Stimulated activated CD4-positive, alpha-beta T cell treated with anti-CD3 and anti-CD28 coated beads, Interleukin-2, amount 100 ng/mL, for 48 hours (primary cell): ENCODE data around the gene MAPK6.
"Not testable (repeated sequence)": the region's sequence is repeated elsewhere in the genome, so short reads cannot be mapped to it uniquely, and the experiment has no call there.

Experiments
- DNase-seq, 2 donors: peaks; one replicate each; pipeline ENCODE4 v3.0.0-alpha.2; 2020

The MAPK6 gene

DNA sequence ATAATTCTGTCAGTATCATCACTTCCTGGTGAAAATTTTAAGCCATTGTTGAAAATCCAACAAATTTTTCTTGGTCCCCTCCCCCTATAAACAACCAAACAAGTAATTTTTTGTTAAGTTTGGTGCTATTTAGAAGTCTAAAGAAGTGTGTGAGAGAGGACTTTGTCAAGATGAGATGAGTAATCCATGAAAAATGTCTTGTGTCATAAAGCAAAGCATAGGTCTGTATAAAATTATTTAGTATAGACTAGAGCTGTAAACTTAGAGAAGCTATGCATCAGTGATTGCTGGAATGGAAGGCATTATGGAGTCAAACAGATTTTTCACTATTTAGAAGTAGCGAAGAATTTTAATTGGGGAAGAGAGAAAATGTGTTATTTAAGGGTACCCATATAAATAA, 31.4 kb downstream of the MAPK6 start:
- DNase-seq, result no peak

DNA sequence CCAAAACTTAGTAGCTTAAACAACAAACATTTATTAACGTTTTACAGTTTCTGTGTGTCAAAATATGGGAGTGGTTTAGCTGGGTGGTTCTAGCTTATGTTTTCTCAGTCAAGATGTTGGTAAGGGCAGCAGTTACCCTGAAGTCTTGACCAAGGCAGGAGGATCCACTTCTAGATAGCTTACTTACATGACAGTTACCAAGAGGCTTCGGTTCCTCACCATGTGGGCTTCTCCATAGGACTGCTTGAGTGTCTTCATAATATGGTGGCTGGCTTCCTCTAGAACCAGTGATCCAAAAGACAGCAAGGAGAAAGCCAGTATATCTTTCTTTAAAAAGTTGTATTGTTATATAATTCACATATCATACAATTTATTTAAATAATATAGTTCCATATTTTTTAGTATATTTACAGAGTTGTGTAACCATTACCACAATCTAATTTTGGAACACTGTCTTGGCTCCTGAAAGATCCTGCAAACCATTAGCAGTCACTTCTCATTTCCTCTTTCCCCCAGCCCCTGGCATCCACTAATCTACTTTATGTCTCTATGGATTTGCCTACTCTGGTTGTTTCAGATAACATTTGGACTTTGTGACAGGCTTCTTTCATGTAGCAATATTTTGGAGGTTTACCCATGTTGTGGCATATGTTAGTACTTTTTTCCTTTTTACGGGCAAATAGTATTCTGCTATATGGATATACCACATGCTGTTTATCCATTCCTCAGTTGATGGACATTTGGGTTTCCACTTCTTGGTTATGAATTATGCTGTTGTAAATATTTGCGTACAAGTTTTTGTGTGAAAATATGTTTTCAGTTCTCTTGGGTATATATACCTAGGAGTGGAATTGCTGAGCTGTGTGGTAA, 33.3 kb downstream of the MAPK6 start:
- DNase-seq, result no peak

DNA sequence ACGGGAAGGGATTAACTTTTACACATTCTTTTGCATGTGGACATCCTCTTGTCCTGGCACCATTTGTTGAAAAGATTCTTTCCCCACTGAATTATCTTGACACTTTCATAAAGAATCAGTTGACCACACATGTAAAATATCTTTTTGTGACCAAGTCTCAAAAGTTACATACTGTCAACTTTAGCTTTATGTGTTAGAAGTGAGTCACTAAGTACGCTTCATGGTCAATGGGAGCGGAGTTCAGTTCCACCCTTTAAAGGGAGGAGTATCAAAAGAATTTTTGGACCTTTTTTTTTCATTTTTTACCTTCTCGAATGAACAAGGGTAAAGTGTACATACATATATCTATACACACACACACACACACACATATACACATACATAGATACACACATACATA, 35.4 kb downstream of the MAPK6 start:
- no peak for DNase-seq

DNA sequence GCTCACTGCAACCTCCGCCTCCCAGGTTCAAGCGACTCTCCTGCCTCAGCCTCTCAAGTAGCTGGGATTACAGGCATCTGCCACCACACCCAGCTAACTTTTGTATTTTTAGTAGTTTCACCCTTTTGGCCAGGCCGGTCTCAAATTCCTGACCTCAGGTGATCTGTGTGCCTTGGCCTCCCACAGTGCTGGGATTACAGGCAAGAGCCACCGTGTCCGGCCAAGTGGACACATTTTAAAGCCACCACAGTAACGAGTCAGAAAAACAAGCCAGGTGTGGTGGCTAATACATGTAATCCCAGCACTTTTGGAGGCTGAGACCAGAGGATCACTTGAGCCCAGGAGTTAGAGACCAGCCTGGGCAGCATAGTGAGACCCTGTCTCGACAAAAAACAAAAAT, 35.8 kb downstream of the MAPK6 start:
- DNase-seq, result not testable (repeated sequence)

DNA sequence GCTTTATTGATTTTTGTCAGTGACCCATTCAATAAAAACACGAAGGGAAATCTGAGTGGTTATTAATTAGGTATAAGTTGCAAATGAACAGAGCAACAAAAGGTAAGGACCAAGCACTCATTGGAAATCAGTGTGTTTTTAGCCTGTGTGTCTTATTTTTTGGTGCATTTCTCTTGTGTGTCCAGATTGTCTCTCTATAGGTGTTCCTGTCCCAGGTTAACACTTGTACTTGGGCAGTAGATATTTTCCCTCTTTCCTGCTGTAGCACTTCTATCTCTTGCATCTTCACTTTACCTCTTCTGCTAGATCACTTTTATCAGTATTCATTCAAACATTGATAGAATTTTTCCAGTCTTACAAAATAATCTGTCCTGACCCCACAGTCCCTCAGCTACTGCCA, 37.0 kb downstream of the MAPK6 start:
- no peak for DNase-seq

DNA sequence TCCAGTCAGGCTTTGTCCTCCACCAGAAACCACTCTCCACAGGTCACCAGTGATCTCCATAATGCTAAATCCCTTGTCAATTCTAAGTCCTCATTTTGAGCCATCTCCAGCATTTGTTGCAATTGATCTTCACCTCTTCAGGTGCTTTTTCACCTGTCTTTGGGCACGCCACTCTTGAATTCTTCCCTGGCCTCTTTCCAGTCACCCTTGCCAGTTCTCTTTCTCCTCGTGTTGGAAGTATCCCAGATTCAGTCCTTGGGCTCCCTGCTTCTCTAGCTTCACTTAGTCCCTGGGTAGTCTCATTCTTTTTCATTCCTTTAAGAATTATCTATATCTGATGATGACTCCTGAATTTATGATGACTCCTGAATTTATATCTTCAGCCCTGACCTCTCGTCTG, 37.5 kb downstream of the MAPK6 start:
- DNase-seq, result no peak

DNA sequence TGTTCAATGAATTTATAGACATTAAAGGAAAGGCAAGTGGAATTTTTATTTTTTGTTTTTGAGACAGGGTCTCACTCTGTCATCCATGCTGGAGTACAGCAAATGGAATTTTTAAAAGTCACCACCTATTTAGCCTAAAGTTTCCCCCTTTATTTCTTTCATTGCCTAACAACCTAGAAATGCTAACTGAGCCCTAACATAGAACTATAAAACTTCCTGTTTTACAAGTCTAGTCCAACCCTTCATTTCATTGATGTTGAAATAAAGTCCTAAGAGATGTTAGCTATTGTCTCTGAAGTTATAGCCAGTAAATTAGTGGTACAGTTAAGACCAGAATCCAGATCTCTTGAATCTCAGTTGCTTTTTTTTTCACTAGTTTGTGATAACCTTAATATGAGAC, 39.0 kb downstream of the MAPK6 start:
- no peak for DNase-seq

DNA sequence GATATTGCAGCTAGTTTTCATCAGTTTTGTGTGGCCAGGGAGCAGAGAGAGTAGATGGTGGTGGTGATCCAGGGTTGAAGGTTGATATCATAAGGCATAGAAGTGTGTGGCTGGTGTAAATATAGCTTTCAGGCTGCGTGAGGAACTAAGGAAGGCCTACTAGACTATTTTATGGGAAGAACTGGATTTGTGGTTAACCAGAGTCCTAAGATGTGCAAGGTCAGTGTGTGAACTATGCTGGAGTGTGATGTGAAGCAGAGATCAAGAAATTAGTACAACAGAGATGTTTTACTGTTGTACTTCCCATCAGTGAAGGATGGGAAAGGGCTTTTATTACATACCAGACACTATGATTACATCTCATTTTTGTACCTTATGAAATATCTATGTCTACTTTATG, 41.5 kb downstream of the MAPK6 start:
- DNase-seq, result no peak

DNA sequence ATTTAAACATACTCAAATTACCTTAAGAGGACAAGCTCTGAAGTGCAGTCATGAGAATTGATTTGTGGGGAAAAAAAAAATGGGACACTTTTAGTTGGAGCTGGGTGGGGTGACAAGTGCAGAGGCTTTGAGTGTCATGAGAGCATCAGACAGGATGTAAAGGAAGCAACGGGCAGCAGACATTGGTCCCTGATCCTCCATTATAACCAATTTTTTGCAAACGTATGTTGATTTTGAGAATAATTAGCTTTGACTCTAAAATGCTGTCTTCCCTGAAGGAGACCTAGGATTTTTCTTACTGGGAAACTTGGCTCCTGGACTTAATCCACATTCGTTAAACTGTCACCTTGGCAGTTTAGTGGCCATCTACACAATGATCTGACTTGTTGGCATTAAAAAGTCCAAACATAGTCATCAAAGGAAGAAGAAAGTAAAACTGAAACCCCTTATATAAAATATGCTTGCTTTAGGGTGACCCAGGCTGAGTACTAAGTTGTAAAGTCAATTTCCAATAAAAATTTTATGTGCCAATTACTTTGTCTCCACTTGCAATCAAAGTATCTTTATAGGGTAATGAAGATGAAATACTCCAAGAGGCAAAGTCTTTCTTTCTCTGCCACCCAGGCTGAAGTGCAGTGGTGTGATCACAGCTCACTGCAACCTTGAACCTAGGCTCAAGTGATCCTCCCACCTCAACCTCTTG, 48.0 kb downstream of the MAPK6 start:
- no peak for DNase-seq

DNA sequence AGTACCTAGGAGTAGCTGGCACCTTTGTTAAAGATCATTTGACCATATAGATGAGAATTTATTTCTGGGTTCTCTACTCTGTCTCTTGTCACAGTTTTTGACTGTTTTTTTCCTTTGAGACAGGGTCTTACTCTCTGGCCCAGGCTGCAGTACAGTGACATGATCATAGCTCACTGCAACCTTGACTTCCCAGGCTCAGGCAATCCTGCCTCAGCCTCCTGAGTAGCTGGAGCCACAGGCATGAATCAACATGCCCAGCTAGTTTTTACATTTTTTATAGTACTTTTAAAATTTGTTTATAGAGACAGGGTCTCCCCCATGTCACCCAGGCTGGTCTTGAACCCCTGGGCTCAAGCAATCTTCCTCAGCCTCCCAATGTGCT, 48.5 kb downstream of the MAPK6 start:
- no peak for DNase-seq

DNA sequence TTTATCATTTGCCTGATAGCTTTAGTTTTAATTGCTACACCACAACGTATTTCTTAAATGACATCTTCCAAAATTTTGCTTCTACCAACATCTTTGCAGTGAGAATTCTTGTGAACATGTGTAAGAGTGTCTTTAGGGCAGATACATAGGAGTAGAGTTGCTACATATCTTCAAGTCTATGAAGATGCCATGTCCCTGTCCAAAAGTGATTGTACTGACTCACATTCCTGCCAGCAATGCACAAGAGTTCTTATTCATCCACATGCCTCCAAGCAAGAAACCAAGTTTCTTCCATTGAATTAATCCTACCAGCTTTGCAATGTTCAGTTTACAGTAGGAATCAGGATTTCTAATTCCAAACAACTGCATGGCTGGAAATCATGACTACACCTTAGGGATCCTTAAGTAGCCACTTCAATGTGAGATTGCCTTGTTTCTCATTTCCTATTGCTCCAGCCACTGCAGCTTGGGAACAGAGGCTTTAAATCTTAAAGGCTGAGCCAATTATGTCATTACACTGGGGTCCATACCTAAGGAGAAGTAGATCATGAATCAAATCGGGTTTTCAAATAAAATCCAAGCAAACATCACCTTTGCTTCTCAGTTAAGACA, 49.1 kb downstream of the MAPK6 start:
- DNase-seq, result no peak

DNA sequence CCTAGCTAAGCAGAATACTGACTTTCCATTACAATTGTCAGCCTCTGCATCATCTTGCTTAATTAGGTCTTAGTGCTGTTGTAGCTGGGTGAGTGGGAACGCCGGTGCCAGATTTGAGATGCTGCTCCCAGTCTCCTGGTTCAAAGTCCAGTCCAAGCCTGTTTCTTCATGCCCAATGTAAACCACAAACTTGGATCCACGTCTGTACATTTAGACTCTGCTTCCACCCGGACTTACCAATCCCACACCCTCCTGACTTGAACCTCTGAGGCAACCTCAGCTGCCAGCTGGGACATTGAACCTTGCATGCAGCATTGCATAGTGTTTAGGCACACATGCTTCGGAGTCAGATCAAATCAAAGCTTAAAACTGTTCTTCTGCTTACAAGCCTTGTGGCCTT, 50.5 kb downstream of the MAPK6 start:
- DNase-seq, result no peak

DNA sequence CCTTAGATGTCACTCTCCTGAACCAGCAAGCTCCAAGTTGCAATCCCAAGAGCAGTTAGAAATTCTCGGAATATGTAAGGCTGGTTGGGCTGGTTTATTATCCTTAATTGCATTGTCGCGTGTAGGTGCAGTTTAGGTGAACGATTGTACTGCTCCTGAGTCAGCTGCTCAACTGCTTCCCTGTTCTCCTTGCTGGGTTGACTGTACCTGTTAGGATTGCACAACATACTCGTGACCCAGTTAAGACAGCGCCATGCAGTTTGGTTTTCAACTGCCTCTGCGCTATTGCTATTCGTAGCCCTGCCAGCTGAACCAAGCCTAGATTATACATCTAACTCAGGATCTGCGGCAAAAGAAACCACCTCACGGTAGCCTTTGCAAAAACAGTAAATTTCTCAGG, 52.6 kb downstream of the MAPK6 start:
- DNase-seq, result no peak

DNA sequence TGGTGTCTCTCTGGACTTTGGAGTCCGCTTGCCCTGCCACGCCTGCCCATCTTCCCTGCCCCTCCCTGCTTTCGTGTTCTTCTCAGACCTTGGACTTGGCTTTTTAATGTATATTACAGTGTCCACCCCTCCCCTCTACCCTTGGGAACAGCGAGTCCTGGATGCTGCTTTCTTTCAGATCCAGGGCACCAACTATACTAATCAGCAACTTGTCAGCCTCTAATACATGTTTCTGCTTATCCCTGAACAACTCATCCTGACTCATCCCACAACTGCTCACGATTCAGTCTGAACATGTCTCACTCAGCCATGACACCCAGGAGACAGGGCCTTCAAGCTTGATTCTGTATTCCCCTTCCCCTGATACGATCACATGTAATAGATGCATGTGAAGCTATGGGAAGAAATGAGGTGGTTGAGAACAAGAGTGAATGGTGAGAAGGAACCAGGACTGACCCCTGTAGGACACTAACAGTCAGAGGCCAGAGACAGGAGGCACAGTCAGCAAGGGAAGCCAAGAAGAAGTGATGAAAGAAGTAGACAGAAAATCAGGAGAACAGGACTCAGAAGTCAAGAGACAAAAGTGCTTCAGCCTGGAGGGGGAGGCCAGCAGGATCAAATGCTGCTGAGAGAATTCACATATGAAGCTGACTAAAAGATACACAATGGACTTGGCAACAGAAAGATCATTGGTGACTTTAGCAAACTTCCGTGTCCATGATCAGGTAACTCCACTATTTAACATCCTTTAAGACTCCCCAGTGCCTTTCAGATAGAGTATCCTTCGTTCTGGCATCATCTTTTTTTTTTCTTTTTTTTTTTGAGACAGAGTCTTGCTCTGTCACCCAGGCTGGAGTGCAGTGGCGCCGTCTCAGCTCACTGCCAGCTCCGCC, 58.1 kb downstream of the MAPK6 start:
- no peak for DNase-seq

DNA sequence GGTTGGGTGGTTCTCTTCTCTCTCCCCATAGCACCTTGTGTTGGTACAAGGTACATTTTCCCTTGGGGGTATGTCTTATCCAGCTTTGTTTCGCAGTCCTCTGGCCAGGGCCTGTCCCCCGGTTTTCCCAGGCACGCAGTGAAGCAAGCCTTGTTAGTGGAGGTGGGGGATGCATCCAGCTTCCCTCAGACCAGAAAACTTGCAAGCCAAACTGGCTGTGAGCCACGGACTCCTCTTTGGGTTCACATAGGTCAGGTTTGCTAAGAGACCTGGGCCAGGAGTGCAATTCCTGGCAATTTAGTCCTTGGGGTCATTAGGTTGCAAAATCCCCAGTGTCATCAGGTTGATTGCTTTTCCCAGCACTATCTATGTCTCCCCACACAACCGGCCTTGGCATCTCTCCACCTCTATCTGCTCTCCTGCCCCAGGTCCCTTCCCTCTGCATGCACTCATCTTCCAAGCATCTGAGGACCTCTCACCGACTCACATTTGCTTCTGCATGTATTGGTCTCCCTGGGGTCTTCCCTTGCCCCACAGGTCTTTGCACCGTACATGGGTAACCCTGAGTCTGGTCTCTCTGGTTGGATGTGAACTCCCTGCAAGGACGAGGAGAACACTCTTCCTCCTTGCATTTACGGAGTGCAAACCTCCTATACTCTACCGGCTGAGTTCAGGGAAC, 59.3 kb downstream of the MAPK6 start:
- no peak for DNase-seq

DNA sequence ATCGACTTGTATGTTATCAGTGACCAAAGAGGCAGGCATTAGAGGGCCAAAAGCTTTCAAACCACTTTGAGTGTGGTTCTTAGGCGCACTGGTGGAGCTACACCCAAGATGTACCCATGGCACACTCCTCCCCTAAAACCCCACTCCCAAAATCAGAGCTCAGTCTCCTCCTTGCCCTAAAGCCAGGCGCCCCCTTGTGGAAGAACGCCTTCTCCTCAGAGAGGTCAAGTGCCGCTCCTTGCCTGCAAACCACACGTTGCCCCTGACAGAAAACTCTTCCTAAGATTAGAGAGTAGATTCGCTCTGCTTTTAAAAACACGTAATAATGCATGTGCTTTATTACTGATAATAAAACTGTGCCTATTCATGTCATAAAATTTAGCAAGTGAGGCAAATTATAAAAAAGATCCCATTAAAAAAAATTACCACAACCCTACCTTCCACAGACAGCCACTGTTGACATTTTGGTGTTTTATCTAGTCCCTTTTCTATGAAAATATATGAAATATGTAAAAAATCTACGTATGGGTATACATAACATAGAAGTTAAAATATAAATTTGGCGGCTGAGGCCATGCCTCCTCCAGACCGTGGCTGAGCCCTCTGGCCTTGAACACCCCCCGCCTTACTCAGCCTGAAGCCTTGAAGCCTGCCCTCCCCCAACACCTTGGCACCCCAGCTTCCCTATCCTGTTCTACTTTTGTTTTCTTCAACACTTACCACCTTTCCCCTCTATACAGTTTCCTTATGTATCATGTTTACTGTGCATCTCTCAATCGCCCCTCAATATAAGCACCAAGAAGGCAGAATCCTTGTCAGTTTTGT, 60.1 kb downstream of the MAPK6 start:
- peak; percentile 89 to 90 for DNase-seq

DNA sequence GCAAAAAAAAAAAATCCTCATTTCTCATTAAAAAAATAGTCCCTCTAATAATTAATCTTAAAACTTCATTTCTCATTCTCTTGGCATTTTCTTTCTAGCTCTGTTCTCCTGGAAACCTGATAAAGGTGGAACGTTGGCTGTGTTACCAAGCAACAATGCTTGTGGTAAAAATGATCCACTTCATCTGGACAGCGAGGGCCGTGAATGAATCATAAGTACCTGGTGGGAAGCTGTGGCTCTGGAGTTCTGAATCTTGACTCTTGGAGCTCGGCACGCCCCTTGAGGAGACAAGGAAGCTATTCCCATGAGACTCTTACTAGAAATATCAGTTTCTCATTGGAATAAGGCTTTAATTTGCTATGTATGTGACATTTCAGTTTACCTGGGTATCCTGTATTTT, 61.0 kb downstream of the MAPK6 start:
- DNase-seq, result no peak

DNA sequence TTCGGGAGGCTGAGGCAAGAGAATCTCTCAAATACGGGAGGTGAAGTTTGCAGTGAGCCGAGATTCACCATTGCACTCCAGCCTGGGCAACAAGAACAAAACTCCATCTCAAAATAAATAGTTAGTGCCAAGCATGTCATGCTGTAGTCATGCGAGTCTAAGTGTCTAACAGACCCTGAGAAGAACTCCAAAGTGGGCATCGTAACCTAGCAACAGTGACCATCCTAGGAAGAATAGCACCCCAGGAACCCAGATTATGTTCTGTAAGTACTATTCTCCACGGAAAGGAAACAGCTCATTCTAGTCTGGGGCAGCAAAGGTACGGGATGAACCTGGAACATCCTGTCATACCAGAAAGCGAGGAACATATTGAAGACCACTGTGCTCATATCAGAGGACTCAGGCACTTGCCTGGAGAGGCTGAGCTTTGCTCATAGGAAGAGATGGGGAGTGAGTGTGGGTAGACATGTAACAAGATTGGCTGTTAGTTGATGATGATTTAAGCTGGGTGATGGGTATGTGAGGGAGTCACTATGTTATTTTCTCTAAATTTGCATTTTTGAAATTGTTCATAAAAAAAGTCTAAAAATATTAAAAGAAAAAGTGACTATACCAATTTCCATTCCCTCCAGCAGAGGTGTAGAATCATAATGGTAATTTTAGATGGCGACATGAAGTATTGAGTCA, 61.8 kb downstream of the MAPK6 start:
- no peak for DNase-seq

DNA sequence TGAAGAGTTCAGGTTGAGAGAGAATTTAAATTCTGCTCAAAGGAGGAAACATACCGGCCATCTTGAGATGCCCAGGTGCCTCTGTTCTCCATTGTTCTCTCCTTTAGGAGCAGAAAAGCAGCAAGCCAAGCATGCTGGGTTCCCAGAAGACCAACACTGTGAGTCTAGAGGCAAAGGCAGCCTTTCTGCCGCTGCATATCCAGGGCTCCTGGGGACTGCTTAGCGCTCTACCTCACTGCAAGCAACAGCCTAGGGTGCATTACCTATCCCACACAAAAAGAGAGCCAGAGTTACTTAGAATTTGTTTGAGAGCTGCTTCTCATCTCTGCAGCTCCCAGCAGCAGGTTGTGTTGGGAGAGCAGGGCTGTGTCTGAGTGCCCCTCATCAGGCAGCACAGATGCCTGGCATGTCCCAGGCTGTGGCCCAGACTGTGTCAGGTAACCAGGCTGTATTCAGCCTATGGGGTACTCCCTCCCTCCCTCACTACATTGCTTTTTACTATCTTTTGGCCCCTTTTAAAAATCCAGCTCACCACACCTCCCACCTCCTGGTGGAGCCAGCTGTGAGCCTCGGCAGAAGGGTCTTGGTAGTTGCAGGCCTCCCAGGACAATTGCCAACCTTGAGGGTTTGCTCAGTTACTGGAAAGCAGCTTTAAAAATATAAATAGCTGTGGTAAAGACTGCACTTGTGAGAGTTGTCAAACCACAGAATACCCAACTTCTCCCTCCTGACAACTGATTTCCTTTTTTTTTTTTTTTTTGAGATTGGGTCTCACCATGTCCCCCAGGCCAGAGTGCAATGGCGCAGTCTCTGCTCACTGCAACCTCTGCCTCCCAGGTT, 63.4 kb downstream of the MAPK6 start:
- DNase-seq, result no peak

DNA sequence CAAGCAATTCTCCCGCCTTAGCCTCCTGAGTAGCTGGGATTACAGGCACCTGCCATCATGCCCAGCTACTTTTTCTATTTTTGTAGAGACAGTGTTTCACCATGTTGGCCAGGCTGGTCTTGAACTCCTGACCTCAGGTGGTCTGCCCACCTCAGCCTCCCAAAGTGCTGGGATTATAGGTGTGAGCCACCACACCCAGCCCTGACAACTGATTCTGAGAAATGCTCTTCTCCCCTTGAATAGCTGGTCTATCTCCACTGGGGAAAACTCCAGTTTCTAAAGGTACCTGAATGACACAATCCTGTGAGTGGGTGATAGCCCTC, 64.0 kb downstream of the MAPK6 start:
- DNase-seq, result not testable (repeated sequence)
